WTC11 (cell line): ENCODE results near the gene NTN1. TPM values are rescaled to one million over a fixed set of nuclear protein-coding genes. Genes with fewer than 3 reads are reported as not detected.

ENCODE experiments used
- ATAC-seq: fragments of 200-7000 bp; cut with Tn5 transposase; 2 replicates; pipeline ENCODE4 v1.10.0; 2021; ENCODE audit warnings: mild to moderate bottlenecking, moderate library complexity
- CTCF ChIA-PET: fragments of 300-600 bp; sonication (Branson Sonifier 250); formaldehyde crosslinking; loops from one replicate; lab custom pipeline; 2021; ENCODE audit warnings: antibody characterized with exemption; lab: Charles Lee
- POLR2A ChIA-PET: fragments of 350-600 bp; sonication (Branson Sonifier 250); formaldehyde crosslinking; loops from one replicate; lab custom pipeline; 2021; ENCODE audit warnings: antibody characterized with exemption; lab: Charles Lee
- DNase-seq: peaks from one replicate; pipeline ENCODE4 v3.0.0; 2021; ENCODE audit warnings: low spot score
- H3K27ac Mint-ChIP-seq: 2 replicates; pipeline ENCODE4 v1.8.0; 2021; ENCODE audit warnings: mixed read lengths
- H3K27me3 Mint-ChIP-seq: 2 replicates; pipeline ENCODE4 v1.8.0; 2021; ENCODE audit warnings: low read depth, mild to moderate bottlenecking, moderate library complexity, mixed read lengths
- H3K36me3 Mint-ChIP-seq: 2 replicates; pipeline ENCODE4 v1.8.0; 2021; ENCODE audit warnings: mixed read lengths
- H3K4me1 Mint-ChIP-seq: 2 replicates; pipeline ENCODE4 v1.8.0; 2022; ENCODE audit warnings: mixed read lengths
- H3K4me3 Mint-ChIP-seq: 2 replicates; pipeline ENCODE4 v1.8.0; 2021; ENCODE audit warnings: mild to moderate bottlenecking, moderate library complexity, mixed read lengths
- H3K9me3 Mint-ChIP-seq: 2 replicates; pipeline ENCODE4 v1.8.0; 2021; ENCODE audit warnings: mixed read lengths
- CREB1 ChIP-seq: sonication (generic); formaldehyde crosslinking; IDR thresholded peaks from 2 replicates; pipeline ENCODE4 v1.8.0; 2023; ENCODE audit warnings: mild to moderate bottlenecking, missing genetic modification reagents
- ESRRA ChIP-seq: sonication (generic); formaldehyde crosslinking; IDR thresholded peaks from 2 replicates; pipeline ENCODE4 v1.8.1; 2022; ENCODE audit warnings: mild to moderate bottlenecking, missing genetic modification reagents, borderline replicate concordance
- FOXP1 ChIP-seq: sonication (generic); formaldehyde crosslinking; IDR thresholded peaks from 2 replicates; pipeline ENCODE4 v1.8.0; 2022; ENCODE audit warnings: missing genetic modification reagents, mild to moderate bottlenecking, moderate library complexity, borderline replicate concordance
- GTF2I ChIP-seq: fragments of 250-450 bp; sonication (Bioruptor Pico); conservative IDR thresholded peaks from 2 replicates; pipeline ENCODE4 v1.4.0; 2021; ENCODE audit warnings: mild to moderate bottlenecking
- MXD4 ChIP-seq: fragments of 250-450 bp; sonication (Bioruptor Pico); IDR thresholded peaks from 2 replicates; pipeline ENCODE4 v1.8.0; 2021; ENCODE audit warnings: mild to moderate bottlenecking, moderate library complexity, borderline replicate concordance
- MYBL2 ChIP-seq: sonication (generic); formaldehyde crosslinking; IDR thresholded peaks from 2 replicates; pipeline ENCODE4 v1.8.1; 2023; ENCODE audit warnings: mild to moderate bottlenecking, moderate library complexity, missing genetic modification reagents
- NR3C1 ChIP-seq: sonication (generic); formaldehyde crosslinking; conservative IDR thresholded peaks from 2 replicates; pipeline ENCODE4 v1.8.1; 2023; ENCODE audit warnings: low read depth, mild to moderate bottlenecking, missing genetic modification reagents
- SMAD3 ChIP-seq: sonication (generic); formaldehyde crosslinking; IDR thresholded peaks from 2 replicates; pipeline ENCODE4 v1.8.0; 2022; ENCODE audit warnings: missing genetic modification reagents, mild to moderate bottlenecking, borderline replicate concordance
- SP1 ChIP-seq: sonication (generic); formaldehyde crosslinking; conservative IDR thresholded peaks from 2 replicates; pipeline ENCODE4 v1.8.1; 2022; ENCODE audit warnings: missing genetic modification reagents
- total RNA-seq: library from RNA; stranded (reverse); gene quantifications from 3 replicates; pipeline ENCODE4 v1.2.3, GENCODE V29; 2021
- TF ChIP-seq, protein P1 (sequence below): sonication (generic); formaldehyde crosslinking; IDR thresholded peaks from 2 replicates; pipeline ENCODE4 v1.8.1; 2022; ENCODE audit warnings: low read depth, missing genetic modification reagents, borderline replicate concordance
- TF ChIP-seq, protein P2 (sequence below): fragments of 250-450 bp; sonication (Bioruptor Pico); IDR thresholded peaks from 2 replicates; pipeline ENCODE4 v1.9.0; 2021; ENCODE audit warnings: mild to moderate bottlenecking
- TF ChIP-seq, protein P3 (sequence below): sonication (generic); formaldehyde crosslinking; IDR thresholded peaks from 2 replicates; pipeline ENCODE4 v1.8.1; 2022; ENCODE audit warnings: mild to moderate bottlenecking, moderate library complexity, missing genetic modification reagents
- TF ChIP-seq, protein P4 (sequence below): sonication (generic); formaldehyde crosslinking; IDR thresholded peaks from 2 replicates; pipeline ENCODE4 v1.8.0; 2022; ENCODE audit warnings: mild to moderate bottlenecking, missing genetic modification reagents
- TF ChIP-seq, protein P5 (sequence below): fragments of 250-450 bp; sonication (Bioruptor Pico); IDR thresholded peaks from 2 replicates; pipeline ENCODE4 v1.8.0; 2021; ENCODE audit warnings: mild to moderate bottlenecking
- TF ChIP-seq, protein P6 (sequence below): sonication (generic); formaldehyde crosslinking; IDR thresholded peaks from 2 replicates; pipeline ENCODE4 v1.8.1; 2022; ENCODE audit warnings: missing genetic modification reagents, borderline replicate concordance

Gene NTN1
- total RNA-seq, 1 experiment from 2014 or later: 5.5 TPM

DNA sequence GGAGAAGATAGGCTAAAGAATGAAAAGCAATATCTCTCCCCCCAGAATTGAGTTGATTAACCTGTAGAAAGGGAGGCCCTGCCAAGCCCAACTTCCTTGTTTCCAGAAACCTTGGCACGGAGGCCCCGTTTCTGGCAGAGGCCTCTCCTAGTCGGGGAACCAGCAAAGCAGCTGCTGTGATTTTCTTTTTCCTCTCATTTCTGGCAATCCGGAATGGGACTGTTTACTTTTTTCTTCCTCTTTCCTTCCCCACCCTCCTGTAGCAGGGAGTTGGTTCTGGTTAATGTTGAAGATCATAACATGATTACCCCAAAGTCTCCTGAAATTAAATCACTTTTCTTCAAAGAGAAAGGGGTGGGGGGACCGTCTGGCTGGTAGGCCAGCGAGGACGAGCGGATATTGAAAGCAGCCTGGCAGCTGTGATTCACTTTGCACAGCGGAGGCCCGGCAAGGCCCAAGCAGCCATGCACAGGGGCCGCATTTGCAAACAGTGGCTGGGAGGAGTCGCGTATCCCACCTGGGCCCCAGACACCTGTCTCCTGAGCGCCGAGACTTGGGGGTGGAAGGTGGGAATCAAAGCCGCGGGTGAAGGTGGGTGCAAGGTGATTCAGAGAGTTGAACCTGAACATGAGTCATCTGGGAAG is 51.5 kb downstream of the NTN1 start (continued):
- TF ChIP-seq, protein P1, sequence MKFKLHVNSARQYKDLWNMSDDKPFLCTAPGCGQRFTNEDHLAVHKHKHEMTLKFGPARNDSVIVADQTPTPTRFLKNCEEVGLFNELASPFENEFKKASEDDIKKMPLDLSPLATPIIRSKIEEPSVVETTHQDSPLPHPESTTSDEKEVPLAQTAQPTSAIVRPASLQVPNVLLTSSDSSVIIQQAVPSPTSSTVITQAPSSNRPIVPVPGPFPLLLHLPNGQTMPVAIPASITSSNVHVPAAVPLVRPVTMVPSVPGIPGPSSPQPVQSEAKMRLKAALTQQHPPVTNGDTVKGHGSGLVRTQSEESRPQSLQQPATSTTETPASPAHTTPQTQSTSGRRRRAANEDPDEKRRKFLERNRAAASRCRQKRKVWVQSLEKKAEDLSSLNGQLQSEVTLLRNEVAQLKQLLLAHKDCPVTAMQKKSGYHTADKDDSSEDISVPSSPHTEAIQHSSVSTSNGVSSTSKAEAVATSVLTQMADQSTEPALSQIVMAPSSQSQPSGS (CRISPR knock-in tag): no peak
- TF ChIP-seq, protein P2, sequence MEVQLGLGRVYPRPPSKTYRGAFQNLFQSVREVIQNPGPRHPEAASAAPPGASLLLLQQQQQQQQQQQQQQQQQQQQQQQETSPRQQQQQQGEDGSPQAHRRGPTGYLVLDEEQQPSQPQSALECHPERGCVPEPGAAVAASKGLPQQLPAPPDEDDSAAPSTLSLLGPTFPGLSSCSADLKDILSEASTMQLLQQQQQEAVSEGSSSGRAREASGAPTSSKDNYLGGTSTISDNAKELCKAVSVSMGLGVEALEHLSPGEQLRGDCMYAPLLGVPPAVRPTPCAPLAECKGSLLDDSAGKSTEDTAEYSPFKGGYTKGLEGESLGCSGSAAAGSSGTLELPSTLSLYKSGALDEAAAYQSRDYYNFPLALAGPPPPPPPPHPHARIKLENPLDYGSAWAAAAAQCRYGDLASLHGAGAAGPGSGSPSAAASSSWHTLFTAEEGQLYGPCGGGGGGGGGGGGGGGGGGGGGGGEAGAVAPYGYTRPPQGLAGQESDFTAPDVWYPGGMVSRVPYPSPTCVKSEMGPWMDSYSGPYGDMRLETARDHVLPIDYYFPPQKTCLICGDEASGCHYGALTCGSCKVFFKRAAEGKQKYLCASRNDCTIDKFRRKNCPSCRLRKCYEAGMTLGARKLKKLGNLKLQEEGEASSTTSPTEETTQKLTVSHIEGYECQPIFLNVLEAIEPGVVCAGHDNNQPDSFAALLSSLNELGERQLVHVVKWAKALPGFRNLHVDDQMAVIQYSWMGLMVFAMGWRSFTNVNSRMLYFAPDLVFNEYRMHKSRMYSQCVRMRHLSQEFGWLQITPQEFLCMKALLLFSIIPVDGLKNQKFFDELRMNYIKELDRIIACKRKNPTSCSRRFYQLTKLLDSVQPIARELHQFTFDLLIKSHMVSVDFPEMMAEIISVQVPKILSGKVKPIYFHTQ (CRISPR knock-in tag): no peak
- no peak for TF ChIP-seq CREB1 (CRISPR knock-in tag)

DNA sequence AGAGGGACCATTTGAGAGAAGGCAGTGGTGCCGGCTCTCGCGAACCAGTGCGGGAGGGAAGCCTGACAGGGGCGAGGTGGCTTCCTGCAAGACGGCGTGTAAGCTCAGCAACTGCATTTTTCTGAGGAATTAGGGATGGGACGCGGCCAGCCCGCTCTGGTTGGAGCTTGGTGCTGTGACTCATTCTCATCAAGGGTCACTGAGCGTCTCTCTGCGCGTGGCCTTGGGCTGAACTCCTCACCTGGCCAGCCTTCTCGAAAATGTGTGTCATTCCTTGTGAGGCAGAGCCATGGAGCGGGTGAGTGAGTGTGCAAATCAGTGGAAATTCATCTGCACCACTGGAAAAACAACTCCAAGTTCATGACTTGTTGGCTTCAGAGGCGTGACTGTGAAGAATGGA is 52.8 kb downstream of the NTN1 start:
- no peaks in the 10 kb centered on the region for H3K9me3 Mint-ChIP-seq
- no peaks in the 10 kb centered on the region for H3K27me3 Mint-ChIP-seq
- POLR2A ChIA-PET: no interaction called here
- no peak overlapping the region for H3K4me3 Mint-ChIP-seq
- H3K27ac Mint-ChIP-seq: no peak overlapping the region
- peaks cover 3% of the 10 kb centered on the region; the same call in 1 of the 2 replicates for H3K4me1 Mint-ChIP-seq
- DNase-seq (no peak), ATAC-seq (no peak)
- no peaks in the 10 kb centered on the region for H3K36me3 Mint-ChIP-seq
- TF ChIP-seq GTF2I: no peak
- TF ChIP-seq, protein P3, sequence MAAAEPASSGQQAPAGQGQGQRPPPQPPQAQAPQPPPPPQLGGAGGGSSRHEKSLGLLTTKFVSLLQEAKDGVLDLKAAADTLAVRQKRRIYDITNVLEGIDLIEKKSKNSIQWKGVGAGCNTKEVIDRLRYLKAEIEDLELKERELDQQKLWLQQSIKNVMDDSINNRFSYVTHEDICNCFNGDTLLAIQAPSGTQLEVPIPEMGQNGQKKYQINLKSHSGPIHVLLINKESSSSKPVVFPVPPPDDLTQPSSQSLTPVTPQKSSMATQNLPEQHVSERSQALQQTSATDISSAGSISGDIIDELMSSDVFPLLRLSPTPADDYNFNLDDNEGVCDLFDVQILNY (CRISPR knock-in tag): no peak
- TF ChIP-seq, protein P4, sequence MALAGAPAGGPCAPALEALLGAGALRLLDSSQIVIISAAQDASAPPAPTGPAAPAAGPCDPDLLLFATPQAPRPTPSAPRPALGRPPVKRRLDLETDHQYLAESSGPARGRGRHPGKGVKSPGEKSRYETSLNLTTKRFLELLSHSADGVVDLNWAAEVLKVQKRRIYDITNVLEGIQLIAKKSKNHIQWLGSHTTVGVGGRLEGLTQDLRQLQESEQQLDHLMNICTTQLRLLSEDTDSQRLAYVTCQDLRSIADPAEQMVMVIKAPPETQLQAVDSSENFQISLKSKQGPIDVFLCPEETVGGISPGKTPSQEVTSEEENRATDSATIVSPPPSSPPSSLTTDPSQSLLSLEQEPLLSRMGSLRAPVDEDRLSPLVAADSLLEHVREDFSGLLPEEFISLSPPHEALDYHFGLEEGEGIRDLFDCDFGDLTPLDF (CRISPR knock-in tag): no peak
- TF ChIP-seq, protein P5, sequence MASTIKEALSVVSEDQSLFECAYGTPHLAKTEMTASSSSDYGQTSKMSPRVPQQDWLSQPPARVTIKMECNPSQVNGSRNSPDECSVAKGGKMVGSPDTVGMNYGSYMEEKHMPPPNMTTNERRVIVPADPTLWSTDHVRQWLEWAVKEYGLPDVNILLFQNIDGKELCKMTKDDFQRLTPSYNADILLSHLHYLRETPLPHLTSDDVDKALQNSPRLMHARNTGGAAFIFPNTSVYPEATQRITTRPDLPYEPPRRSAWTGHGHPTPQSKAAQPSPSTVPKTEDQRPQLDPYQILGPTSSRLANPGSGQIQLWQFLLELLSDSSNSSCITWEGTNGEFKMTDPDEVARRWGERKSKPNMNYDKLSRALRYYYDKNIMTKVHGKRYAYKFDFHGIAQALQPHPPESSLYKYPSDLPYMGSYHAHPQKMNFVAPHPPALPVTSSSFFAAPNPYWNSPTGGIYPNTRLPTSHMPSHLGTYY (CRISPR knock-in tag): no peak
- no peak for TF ChIP-seq MXD4 (CRISPR knock-in tag)
- no peak for TF ChIP-seq SMAD3
- TF ChIP-seq NR3C1 (CRISPR knock-in tag): no peak
- TF ChIP-seq CREB1 (CRISPR knock-in tag): no peak
- TF ChIP-seq MYBL2 (CRISPR knock-in tag): no peak
- TF ChIP-seq, protein P6, sequence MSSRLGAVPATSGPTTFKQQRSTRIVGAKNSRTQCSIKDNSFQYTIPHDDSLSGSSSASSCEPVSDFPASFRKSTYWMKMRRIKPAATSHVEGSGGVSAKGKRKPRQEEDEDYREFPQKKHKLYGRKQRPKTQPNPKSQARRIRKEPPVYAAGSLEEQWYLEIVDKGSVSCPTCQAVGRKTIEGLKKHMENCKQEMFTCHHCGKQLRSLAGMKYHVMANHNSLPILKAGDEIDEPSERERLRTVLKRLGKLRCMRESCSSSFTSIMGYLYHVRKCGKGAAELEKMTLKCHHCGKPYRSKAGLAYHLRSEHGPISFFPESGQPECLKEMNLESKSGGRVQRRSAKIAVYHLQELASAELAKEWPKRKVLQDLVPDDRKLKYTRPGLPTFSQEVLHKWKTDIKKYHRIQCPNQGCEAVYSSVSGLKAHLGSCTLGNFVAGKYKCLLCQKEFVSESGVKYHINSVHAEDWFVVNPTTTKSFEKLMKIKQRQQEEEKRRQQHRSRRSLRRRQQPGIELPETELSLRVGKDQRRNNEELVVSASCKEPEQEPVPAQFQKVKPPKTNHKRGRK (CRISPR knock-in tag): no peak
- no peak for TF ChIP-seq ESRRA (CRISPR knock-in tag)
- no peak for TF ChIP-seq FOXP1 (CRISPR knock-in tag)
- no peak for TF ChIP-seq SP1 (CRISPR knock-in tag)
- CTCF ChIA-PET: no interaction called here
